AG08396 (cell line): ENCODE measurements around the gene NREP.

ENCODE experiments used
- DNase-seq: peaks from one replicate; pipeline ENCODE4 v3.0.0; 2012; ENCODE audit warnings: low spot score, mixed read lengths

The NREP gene, protein sequence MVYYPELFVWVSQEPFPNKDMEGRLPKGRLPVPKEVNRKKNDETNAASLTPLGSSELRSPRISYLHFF

DNA sequence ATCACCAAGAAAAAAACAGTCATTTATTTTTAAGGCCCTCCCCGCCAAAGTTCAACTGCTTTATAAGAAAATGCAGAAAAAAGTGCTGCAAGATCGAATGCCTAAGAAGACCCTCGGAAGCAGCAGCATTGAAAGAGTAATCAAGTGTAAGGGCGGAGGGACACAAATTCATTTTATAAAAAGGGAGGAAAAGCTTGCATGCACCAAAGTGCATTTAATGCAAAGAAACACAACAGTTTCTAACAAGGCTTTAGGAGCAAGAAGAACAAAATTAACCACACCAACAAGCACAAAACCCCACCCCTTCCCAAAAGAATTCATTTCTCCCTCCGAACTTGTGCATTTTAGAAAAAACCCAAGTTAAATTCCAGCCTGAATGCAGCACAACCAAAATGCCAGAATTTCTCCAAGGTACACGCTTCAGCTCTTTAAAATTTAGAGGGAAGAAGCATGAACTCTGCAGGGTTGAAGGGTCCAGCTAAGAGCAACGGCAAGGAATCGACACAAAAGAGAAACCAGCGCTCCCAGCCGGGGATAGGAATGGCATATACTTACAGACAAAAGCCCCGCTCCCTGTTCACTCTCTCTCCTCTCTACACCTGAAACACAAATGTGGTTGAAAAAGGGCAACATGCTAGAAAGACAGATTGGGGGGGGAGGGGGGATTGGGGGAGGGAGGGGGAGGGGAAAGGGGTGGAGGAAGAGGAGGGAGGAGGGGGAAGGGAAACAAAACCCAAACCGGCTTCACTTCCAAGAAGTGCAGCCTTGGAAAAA, at the start of gene NREP:
Gene NREP, minus strand, starts transcription at position 614 of the 774 bp plus-strand sequence. CDS start 1,422 bp downstream, outside the sequence.
- DNase-seq = no peak

- no peak for DNase-seq
Observed at GRCh38 chr5:111806753-111807152, 49.8 kb upstream of the NREP start.

DNA sequence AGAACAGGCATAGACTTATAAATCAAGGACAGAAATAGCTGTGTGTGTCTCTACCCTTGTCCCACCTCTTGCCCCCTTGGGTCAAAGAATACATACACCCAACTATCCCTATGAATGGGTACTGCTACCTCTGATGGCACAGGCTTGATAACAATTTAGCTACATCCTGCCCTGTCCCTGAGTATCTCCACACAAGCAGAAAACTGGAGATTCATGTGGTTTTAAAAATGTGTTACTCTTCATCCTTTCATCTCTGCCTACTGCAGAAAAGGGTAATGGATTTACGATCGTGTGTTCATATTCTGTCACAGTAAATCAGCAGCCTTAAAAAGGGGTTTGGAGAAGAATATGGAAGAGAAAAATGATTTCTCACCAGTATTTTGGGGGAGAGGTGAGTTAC, 49.2 kb upstream of the NREP start:
- no peak for DNase-seq

GRCh38 chr5:111805071-111805470, 48.1 kb upstream of the NREP start:
- no peak for DNase-seq

GRCh38 chr5:111800351-111800750, 43.4 kb upstream of the NREP start:
- no peak for DNase-seq

- DNase-seq = no peak
Observed at GRCh38 chr5:111795142-111795541, 38.1 kb upstream of the NREP start.

DNA sequence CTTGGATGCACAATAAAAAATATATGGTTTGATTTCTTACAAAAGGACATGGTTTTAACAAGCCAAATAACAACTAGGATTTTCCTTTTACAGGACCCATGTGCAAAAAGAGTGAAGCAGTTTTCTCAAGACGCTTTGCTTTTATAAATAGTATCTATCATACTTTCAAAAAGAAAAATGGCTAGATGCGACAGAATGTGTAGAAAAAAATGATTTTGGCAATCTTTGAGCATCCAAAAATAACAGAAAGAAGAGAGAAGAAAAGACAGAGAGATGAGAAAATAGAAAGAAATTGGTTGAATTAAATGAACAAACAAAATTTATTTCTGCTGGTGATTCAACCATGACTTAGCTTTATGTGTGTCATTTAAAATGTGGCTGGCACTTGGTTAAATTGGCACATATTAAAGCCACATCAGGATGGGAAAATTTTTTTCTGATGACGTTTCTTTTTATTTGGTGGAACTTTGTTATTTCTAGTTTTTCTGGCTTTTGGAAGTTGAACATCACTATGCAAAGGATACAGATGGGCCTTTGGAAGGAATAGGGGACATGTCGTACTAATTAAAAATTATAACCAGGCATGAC, 35.6 kb upstream of the NREP start:
- DNase-seq = no peak

- DNase-seq = no peak
Observed at GRCh38 chr5:111790295-111790694, 33.3 kb upstream of the NREP start.

DNA sequence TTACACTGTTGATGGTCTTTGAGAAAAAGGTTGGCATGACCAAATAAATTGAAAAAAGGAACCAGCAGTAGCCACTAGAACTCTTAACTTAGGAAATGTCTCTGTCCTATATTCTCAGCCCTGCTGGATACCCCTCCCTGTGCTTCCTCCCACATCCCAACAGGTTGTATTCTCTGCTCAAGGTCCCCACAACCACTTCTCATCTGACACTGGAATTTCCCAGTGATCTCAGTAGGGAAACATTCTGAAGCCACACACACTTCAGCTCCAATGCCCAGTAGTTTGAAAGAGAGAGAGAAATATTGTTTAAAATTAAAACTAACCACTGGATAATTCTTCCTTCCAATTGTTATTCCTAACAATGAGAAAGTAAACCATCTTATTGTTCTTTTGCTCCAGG, 30.0 kb upstream of the NREP start:
- no peak for DNase-seq

DNA sequence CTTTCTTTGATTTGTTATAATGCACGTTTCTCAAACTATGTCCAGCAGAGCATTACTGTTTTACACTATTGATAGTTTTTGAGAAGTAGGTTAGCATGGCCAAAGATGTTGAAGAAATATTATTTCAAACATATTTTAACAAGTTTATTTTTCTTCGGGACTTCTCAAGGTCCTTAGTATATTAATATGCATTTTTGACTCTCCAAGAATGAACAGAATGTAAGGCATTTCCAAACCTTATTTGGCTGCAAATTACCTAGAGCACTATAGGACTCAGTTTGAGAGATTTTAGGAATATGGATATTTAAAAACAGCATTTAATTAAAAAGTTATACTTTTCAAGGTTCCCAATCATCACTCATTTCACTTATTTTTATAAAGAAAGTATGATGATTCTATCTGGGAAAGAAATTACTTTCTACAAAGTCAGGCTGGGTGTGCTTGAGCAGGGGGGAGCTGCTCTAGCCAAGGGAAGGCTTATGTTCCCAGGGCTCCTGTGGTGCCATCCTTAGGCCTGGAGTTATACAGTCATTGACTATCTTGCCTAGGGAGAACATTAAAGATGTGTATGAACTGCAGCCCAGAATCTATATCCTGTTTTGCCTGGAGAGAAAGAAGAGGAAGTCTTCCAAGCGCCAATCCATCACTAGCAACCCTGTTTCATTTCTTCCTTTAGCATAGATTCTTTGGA, 27.6 kb upstream of the NREP start:
- no peak for DNase-seq

GRCh38 chr5:111783537-111783936, 26.5 kb upstream of the NREP start:
- DNase-seq = no peak

- DNase-seq = no peak
Observed at GRCh38 chr5:111782216-111782615, 25.2 kb upstream of the NREP start.

- no peak for DNase-seq
Observed at GRCh38 chr5:111781200-111781599, 24.2 kb upstream of the NREP start.

- no peak for DNase-seq
Observed at GRCh38 chr5:111779922-111780292, 22.9 kb upstream of the NREP start.

- DNase-seq = no peak
Observed at GRCh38 chr5:111779260-111779921, 22.4 kb upstream of the NREP start.

DNA sequence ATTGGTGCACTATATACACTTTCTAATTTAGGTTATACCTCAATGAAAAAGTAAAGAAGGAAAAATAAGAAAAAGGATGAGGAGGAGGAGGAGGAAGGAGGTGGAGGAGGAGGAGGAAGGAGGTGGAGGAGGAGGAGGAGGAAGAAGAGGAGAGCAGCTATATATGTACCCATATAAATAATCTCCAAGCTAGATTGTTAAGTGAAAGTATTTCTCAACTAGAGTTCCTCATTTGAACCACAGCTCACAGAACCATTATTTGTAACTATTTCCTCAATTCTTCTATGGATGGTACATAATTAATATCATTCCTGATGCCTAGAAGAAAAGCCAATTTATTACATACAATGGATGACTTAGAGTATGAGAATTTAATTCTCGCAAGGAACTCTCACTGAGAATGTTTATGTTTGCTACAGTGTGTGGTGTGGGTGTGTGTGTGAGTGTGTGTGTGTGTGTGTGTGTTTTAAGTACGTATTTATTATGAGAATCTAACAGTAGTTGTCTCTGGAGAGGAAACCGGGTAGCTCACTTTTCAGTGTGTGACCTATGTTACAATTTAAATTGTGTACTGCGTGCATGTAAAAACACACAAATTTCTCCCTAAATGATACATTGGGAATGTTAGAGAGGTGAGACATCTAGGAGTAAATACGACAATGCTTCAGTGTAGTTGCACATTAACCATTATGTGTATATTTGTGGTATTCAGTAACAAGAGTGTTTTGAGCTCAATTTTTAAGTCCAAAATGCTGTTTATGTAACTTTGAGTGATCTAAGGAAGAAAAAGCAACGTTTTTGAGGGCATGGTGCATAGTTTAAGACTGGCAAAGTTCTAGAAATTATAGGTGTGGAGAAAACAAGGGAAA, 20.2 kb upstream of the NREP start:
- DNase-seq = no peak

GRCh38 chr5:111775224-111775623, 18.2 kb upstream of the NREP start:
- no peak for DNase-seq

GRCh38 chr5:111774525-111774924, 17.5 kb upstream of the NREP start:
- no peak for DNase-seq

- DNase-seq = no peak
Observed at GRCh38 chr5:111772456-111773122, 15.6 kb upstream of the NREP start.

- DNase-seq = no peak
Observed at GRCh38 chr5:111769541-111769940, 12.5 kb upstream of the NREP start.
